Hepatocyte (in vitro differentiated cells): ENCODE data around the gene CD248. TPM values are rescaled to one million over a fixed set of nuclear protein-coding genes. Genes with fewer than 3 reads are reported as not detected.

Experiments used
- DNase-seq: peaks from one replicate; pipeline ENCODE4 v3.0.0-alpha.2; 2016; ENCODE audit warnings: low spot score
- H2AFZ ChIP-seq: fragments of 200-600 bp; sonication (generic); 2 replicates; pipeline ENCODE4 v1.6.0; 2016; ENCODE audit warnings: antibody characterized with exemption, mild to moderate bottlenecking
- H3K27ac ChIP-seq: fragments of 200-600 bp; sonication (generic); 2 replicates; pipeline ENCODE4 v1.5.1; 2016; ENCODE audit warnings: mild to moderate bottlenecking
- H3K27me3 ChIP-seq: fragments of 200-600 bp; sonication (generic); 2 replicates; pipeline ENCODE4 v1.6.1; 2016
- H3K36me3 ChIP-seq: fragments of 200-600 bp; sonication (generic); replicated peaks from 2 replicates; pipeline ENCODE4 v1.5.1; 2016; ENCODE audit warnings: low read depth; ENCODE audit not compliant: insufficient read depth
- H3K4me1 ChIP-seq: fragments of 200-600 bp; sonication (generic); 2 replicates; pipeline ENCODE4 v1.5.1; 2016; ENCODE audit warnings: mild to moderate bottlenecking, moderate library complexity; ENCODE audit not compliant: insufficient read depth
- H3K4me2 ChIP-seq: fragments of 200-600 bp; sonication (generic); 2 replicates; pipeline ENCODE4 v1.6.0; 2016
- H3K4me3 ChIP-seq: fragments of 200-600 bp; sonication (generic); 2 replicates; pipeline ENCODE4 v1.5.1; 2016; ENCODE audit warnings: mild to moderate bottlenecking
- H3K79me2 ChIP-seq: fragments of 200-600 bp; sonication (generic); 2 replicates; pipeline ENCODE4 v1.6.0; 2017; ENCODE audit warnings: mild to moderate bottlenecking
- H3K9me2 ChIP-seq: fragments of 200-600 bp; sonication (generic); replicated peaks from 2 replicates; pipeline ENCODE4 v1.6.0; 2017; ENCODE audit warnings: mild to moderate bottlenecking; ENCODE audit not compliant: insufficient read depth
- H3K9me3 ChIP-seq: fragments of 200-600 bp; sonication (generic); 2 replicates; pipeline ENCODE4 v1.5.1; 2016; ENCODE audit warnings: low read depth, mild to moderate bottlenecking
- H4K20me1 ChIP-seq: fragments of 200-600 bp; sonication (generic); 2 replicates; pipeline ENCODE4 v1.6.0; 2016; ENCODE audit warnings: mild to moderate bottlenecking; ENCODE audit not compliant: insufficient read depth, poor library complexity, severe bottlenecking
- CTCF ChIP-seq: fragments of 200-600 bp; sonication (generic); IDR thresholded peaks from 2 replicates; pipeline ENCODE4 v1.5.1; 2016; ENCODE audit warnings: antibody characterized with exemption, mild to moderate bottlenecking; ENCODE audit not compliant: poor library complexity
- EZH2 ChIP-seq: fragments of 200-600 bp; sonication (generic); IDR thresholded peaks from 2 replicates; pipeline ENCODE4 v1.6.1; 2016; ENCODE audit warnings: antibody characterized with exemption, mild to moderate bottlenecking, borderline replicate concordance
- EZH2phosphoT487 ChIP-seq: fragments of 200-600 bp; sonication (generic); IDR thresholded peaks from one replicate; pipeline ENCODE4 v1.6.1; 2018; ENCODE audit warnings: antibody characterized with exemption, mild to moderate bottlenecking, low read depth, moderate library complexity; ENCODE audit not compliant: unreplicated experiment, severe bottlenecking
- WGBS: methylation state at CpG from one replicate; pipeline ENCODE4 v1.1.6; 2016; ENCODE audit warnings: low lambda C conversion rate; ENCODE audit errors: missing lambda C conversion rate; 5-methylcytosine and 5-hydroxymethylcytosine counted together
- polyA plus RNA-seq: library from polyadenylated mRNA; unstranded; fragments of >200 nt; fragmentation: Nextera tagmentation; extraction: Ambion mirVana; gene quantifications from 2 replicates; pipeline ENCODE4 v1.2.1, GENCODE V29; 2016
- total RNA-seq: library from RNA; depleted of rRNA; stranded (reverse); fragments of >200 nt; gene quantifications from 2 replicates; pipeline ENCODE4 v1.2.3, GENCODE V29; 2014

The CD248 gene
- total and polyA plus RNA-seq, 2 experiments from 2014 or later: 24.6 to 210 TPM

- Histone ChIP-seq H3K9me2 (no peaks in the 10 kb centered on the region), H3K9me3 (no peaks in the 10 kb centered on the region), H4K20me1 (no peaks in the 10 kb centered on the region), H3K36me3 (no peaks in the 10 kb centered on the region), H3K79me2 (peaks cover 7% of the 10 kb centered on the region), H3K4me1 (peaks cover 37% of the 10 kb centered on the region), H3K4me2 (no peak overlapping the region), H3K27me3 (no peaks in the 10 kb centered on the region), H2AFZ (no peak overlapping the region), H3K4me3 (no peak overlapping the region), H3K27ac (no peak overlapping the region)
- no peak for DNase-seq
- no peak for TF ChIP-seq EZH2
- no peak for TF ChIP-seq CTCF
- no peak for TF ChIP-seq EZH2phosphoT487
- WGBS: 92% methylated on average over 12 of the region's 12 CpGs
These were observed 14.9 kb upstream of the CD248 start for GRCh38 chr11:66331542-66332370.

GRCh38 chr11:66330931-66331330 lies 14.1 kb upstream of the CD248 start:
- Histone ChIP-seq H2AFZ (no peak overlapping the region), H3K4me1 (peaks cover 39% of the 10 kb centered on the region), H3K36me3 (no peaks in the 10 kb centered on the region), H3K27ac (no peak overlapping the region), H4K20me1 (no peaks in the 10 kb centered on the region), H3K79me2 (peaks cover 7% of the 10 kb centered on the region), H3K4me2 (no peak overlapping the region), H3K9me3 (no peaks in the 10 kb centered on the region), H3K9me2 (no peaks in the 10 kb centered on the region), H3K27me3 (no peaks in the 10 kb centered on the region), H3K4me3 (no peak overlapping the region)
- WGBS: 76% methylated on average over 10 of the region's 10 CpGs
- no peak for DNase-seq
- no peak for TF ChIP-seq CTCF
- no peak for TF ChIP-seq EZH2phosphoT487
- no peak for TF ChIP-seq EZH2

- 89% methylated on average over 3 of the region's 3 CpGs for WGBS
- Histone ChIP-seq H2AFZ (no peak overlapping the region), H3K27me3 (no peaks in the 10 kb centered on the region), H3K9me3 (no peaks in the 10 kb centered on the region), H3K27ac (no peak overlapping the region), H3K4me3 (no peak overlapping the region), H3K4me2 (no peak overlapping the region), H3K79me2 (no peaks in the 10 kb centered on the region), H4K20me1 (no peaks in the 10 kb centered on the region), H3K4me1 (peaks cover 46% of the 10 kb centered on the region), H3K9me2 (no peaks in the 10 kb centered on the region), H3K36me3 (no peaks in the 10 kb centered on the region)
- TF ChIP-seq CTCF (no peak), EZH2 (no peak), EZH2phosphoT487 (no peak)
- no peak for DNase-seq
These were observed 12.4 kb upstream of the CD248 start for GRCh38 chr11:66329165-66329673.
